ENCODE data around the gene CALCOCO2.
"Not testable (repeated sequence)": the region's sequence is repeated elsewhere in the genome, so short reads cannot be mapped to it uniquely, and the experiment has no call there.

The CALCOCO2 gene

GRCh38 chr17:48869821-48870318 is 39.0 kb downstream of the CALCOCO2 start:
- Histone ChIP-seq H3K27me3 (ENCODE audit: control insufficient read depth, insufficient read depth, low read length) (no peaks in the 10 kb centered on the region), H3K36me3 (ENCODE audit: control insufficient read depth, insufficient read depth, low read length) (peaks cover under 1% of the 10 kb centered on the region), H3K9ac (ENCODE audit: low read length) (no peak overlapping the region), H3K4me3 (ENCODE audit: low read length) (no peak overlapping the region), H3K4me1 (ENCODE audit: control insufficient read depth, insufficient read depth, low read length) (no peaks in the 10 kb centered on the region), H3K27ac (ENCODE audit: low read depth, low read length) (no peak overlapping the region)

- H3K27ac ChIP-seq (ENCODE audit: low read depth, low read length): no peak overlapping the region
- H3K4me1 ChIP-seq (ENCODE audit: control insufficient read depth, insufficient read depth, low read length): no peaks in the 10 kb centered on the region
- H3K4me3 ChIP-seq (ENCODE audit: low read length): no peak overlapping the region
- no peaks in the 10 kb centered on the region for H3K27me3 ChIP-seq (ENCODE audit: control insufficient read depth, insufficient read depth, low read length)
- H3K36me3 ChIP-seq (ENCODE audit: control insufficient read depth, insufficient read depth, low read length): no peaks in the 10 kb centered on the region
- H3K9ac ChIP-seq (ENCODE audit: low read length): no peak overlapping the region
Observed at GRCh38 chr17:48871035-48871550, 40.3 kb downstream of the CALCOCO2 start.

GRCh38 chr17:48871551-48872351 is 40.9 kb downstream of the CALCOCO2 start:
- H3K27ac ChIP-seq (ENCODE audit: low read depth, low read length): no peak overlapping the region
- no peak overlapping the region for H3K4me3 ChIP-seq (ENCODE audit: low read length)
- H3K4me1 ChIP-seq (ENCODE audit: control insufficient read depth, insufficient read depth, low read length): no peaks in the 10 kb centered on the region
- H3K9ac ChIP-seq (ENCODE audit: low read length): no peak overlapping the region
- H3K36me3 ChIP-seq (ENCODE audit: control insufficient read depth, insufficient read depth, low read length): no peaks in the 10 kb centered on the region
- no peaks in the 10 kb centered on the region for H3K27me3 ChIP-seq (ENCODE audit: control insufficient read depth, insufficient read depth, low read length)

GRCh38 chr17:48872409-48872808 is 41.6 kb downstream of the CALCOCO2 start:
- H3K4me1 ChIP-seq (ENCODE audit: control insufficient read depth, insufficient read depth, low read length); H3K27me3 ChIP-seq (ENCODE audit: control insufficient read depth, insufficient read depth, low read length); H3K27ac ChIP-seq (ENCODE audit: low read depth, low read length); H3K9ac ChIP-seq (ENCODE audit: low read length); H3K36me3 ChIP-seq (ENCODE audit: control insufficient read depth, insufficient read depth, low read length); H3K4me3 ChIP-seq (ENCODE audit: low read length): not testable (repeated sequence)

- no peaks in the 10 kb centered on the region for H3K4me1 ChIP-seq (ENCODE audit: control insufficient read depth, insufficient read depth, low read length)
- H3K9ac ChIP-seq (ENCODE audit: low read length): no peak overlapping the region
- no peak overlapping the region for H3K27ac ChIP-seq (ENCODE audit: low read depth, low read length)
- H3K36me3 ChIP-seq (ENCODE audit: control insufficient read depth, insufficient read depth, low read length): no peaks in the 10 kb centered on the region
- H3K27me3 ChIP-seq (ENCODE audit: control insufficient read depth, insufficient read depth, low read length): no peaks in the 10 kb centered on the region
- H3K4me3 ChIP-seq (ENCODE audit: low read length): no peak overlapping the region
Observed at GRCh38 chr17:48873209-48873608, 42.4 kb downstream of the CALCOCO2 start.

GRCh38 chr17:48873696-48874443 is 43.0 kb downstream of the CALCOCO2 start:
- Histone ChIP-seq H3K27ac (ENCODE audit: low read depth, low read length) (no peak overlapping the region), H3K27me3 (ENCODE audit: control insufficient read depth, insufficient read depth, low read length) (no peaks in the 10 kb centered on the region), H3K4me1 (ENCODE audit: control insufficient read depth, insufficient read depth, low read length) (no peaks in the 10 kb centered on the region), H3K9ac (ENCODE audit: low read length) (no peak overlapping the region), H3K36me3 (ENCODE audit: control insufficient read depth, insufficient read depth, low read length) (no peaks in the 10 kb centered on the region), H3K4me3 (ENCODE audit: low read length) (no peak overlapping the region)

- Histone ChIP-seq H3K4me3 (ENCODE audit: low read length) (no peak overlapping the region), H3K9ac (ENCODE audit: low read length) (no peak overlapping the region), H3K27me3 (ENCODE audit: control insufficient read depth, insufficient read depth, low read length) (no peaks in the 10 kb centered on the region)
Observed at GRCh38 chr17:48878920-48879898, 48.4 kb downstream of the CALCOCO2 start.

GRCh38 chr17:48882272-48882671 is 51.4 kb downstream of the CALCOCO2 start:
- H3K27me3 ChIP-seq (ENCODE audit: control insufficient read depth, insufficient read depth, low read length): no peaks in the 10 kb centered on the region
- H3K27ac ChIP-seq (ENCODE audit: low read depth, low read length): no peak overlapping the region
- no peaks in the 10 kb centered on the region for H3K4me1 ChIP-seq (ENCODE audit: control insufficient read depth, insufficient read depth, low read length)
- no peak overlapping the region for H3K9ac ChIP-seq (ENCODE audit: low read length)
- no peaks in the 10 kb centered on the region for H3K36me3 ChIP-seq (ENCODE audit: control insufficient read depth, insufficient read depth, low read length)
- no peak overlapping the region for H3K4me3 ChIP-seq (ENCODE audit: low read length)

More at GRCh38 chr17:48878920-48879898, 48.4 kb downstream of the CALCOCO2 start:
- Histone ChIP-seq H3K36me3 (ENCODE audit: control insufficient read depth, insufficient read depth, low read length) (no peaks in the 10 kb centered on the region), H3K27ac (ENCODE audit: low read depth, low read length) (no peak overlapping the region), H3K4me1 (ENCODE audit: control insufficient read depth, insufficient read depth, low read length) (no peaks in the 10 kb centered on the region)

GRCh38 chr17:48883171-48883570 is 52.3 kb downstream of the CALCOCO2 start:
- no peak overlapping the region for H3K9ac ChIP-seq (ENCODE audit: low read length)
- no peak overlapping the region for H3K4me3 ChIP-seq (ENCODE audit: low read length)
- H3K36me3 ChIP-seq (ENCODE audit: control insufficient read depth, insufficient read depth, low read length): no peaks in the 10 kb centered on the region
- H3K27ac ChIP-seq (ENCODE audit: low read depth, low read length): no peak overlapping the region
- H3K4me1 ChIP-seq (ENCODE audit: control insufficient read depth, insufficient read depth, low read length): no peaks in the 10 kb centered on the region
- H3K27me3 ChIP-seq (ENCODE audit: control insufficient read depth, insufficient read depth, low read length): no peaks in the 10 kb centered on the region

GRCh38 chr17:48890086-48890485 is 59.3 kb downstream of the CALCOCO2 start:
- peaks cover 4% of the 10 kb centered on the region for H3K4me1 ChIP-seq (ENCODE audit: control insufficient read depth, insufficient read depth, low read length)
- H3K36me3 ChIP-seq (ENCODE audit: control insufficient read depth, insufficient read depth, low read length): no peaks in the 10 kb centered on the region
- no peak overlapping the region for H3K27ac ChIP-seq (ENCODE audit: low read depth, low read length)
- H3K4me3 ChIP-seq (ENCODE audit: low read length): no peak overlapping the region
- H3K9ac ChIP-seq (ENCODE audit: low read length): no peak overlapping the region
- no peaks in the 10 kb centered on the region for H3K27me3 ChIP-seq (ENCODE audit: control insufficient read depth, insufficient read depth, low read length)

GRCh38 chr17:48892940-48893645 is 62.3 kb downstream of the CALCOCO2 start:
- H3K4me3 ChIP-seq (ENCODE audit: low read length): peak overlapping the region; percentile 97
- H3K9ac ChIP-seq (ENCODE audit: low read length): peak overlapping the region; percentile 95
- H3K36me3 ChIP-seq (ENCODE audit: control insufficient read depth, insufficient read depth, low read length): peaks cover 6% of the 10 kb centered on the region
- H3K27ac ChIP-seq (ENCODE audit: low read depth, low read length): peak overlapping the region; percentile 74
- H3K4me1 ChIP-seq (ENCODE audit: control insufficient read depth, insufficient read depth, low read length): peaks cover 4% of the 10 kb centered on the region
- H3K27me3 ChIP-seq (ENCODE audit: control insufficient read depth, insufficient read depth, low read length): no peaks in the 10 kb centered on the region
